HG03039 (cell line): ENCODE data around the gene NRIP3.
"Not testable (repeated sequence)": the region's sequence is repeated elsewhere in the genome, so short reads cannot be mapped to it uniquely, and the experiment has no call there.

Experiments
- ATAC-seq: cut with Tn5 transposase; IDR thresholded peaks from one replicate; pipeline ENCODE4 v1.9.1; 2021; ENCODE audit warnings: mild to moderate bottlenecking, moderate library complexity; ENCODE audit not compliant: unreplicated experiment

Gene NRIP3

DNA sequence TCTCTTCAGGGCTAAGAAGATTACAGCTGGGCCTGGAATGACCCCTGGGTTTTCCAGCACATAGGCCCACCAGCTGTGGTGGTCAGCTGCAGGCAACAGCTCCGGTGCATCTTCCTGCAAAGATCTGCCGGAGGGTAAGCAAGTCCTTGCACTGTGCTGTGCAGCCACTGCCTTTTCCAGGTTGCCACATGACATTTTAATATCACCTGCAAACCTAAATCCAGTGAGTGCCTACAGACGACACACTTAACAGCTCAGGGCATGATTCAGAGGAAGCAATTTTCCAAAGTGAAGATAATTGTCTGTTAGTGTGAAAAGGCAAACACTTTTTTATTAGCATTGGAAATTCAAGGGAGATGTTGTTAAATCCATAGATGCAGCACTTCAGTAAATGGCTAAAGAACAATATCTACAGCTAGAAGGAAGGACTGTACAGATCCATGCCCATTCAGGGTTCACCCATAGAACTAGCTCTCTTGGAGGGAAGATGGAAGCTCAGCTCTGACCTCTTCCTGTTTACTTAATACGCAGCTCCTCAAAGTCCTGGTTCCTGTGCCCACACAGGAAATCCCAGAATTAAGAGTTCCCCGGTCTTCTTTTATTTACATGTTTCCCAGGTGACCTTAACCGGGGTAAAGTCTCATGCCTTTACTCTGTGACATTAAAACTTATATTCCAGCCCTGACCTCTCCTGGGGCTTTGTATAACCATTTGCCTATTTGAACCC is 13.3 kb upstream of the NRIP3 start:
- ATAC-seq, result no peak

DNA sequence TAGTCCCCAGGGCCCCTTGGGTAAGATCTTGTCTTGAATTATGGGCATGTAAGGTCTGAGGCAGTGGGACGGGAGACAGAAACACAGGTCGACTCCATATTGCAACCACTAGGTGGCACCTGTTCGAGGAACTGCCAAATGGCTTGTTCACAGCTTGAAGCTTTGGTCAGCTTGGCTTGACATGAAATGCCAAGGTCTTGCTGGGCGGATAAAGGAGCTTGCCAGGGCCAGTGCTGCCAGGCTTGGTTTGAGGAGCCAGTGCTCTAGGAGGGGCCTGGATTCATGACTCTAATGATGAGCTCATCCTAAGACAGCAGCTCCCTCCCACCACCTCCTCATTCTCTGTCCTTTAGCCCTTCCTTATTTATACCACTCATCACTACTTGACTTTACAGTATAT is 11.9 kb upstream of the NRIP3 start:
- ATAC-seq, result no peak

DNA sequence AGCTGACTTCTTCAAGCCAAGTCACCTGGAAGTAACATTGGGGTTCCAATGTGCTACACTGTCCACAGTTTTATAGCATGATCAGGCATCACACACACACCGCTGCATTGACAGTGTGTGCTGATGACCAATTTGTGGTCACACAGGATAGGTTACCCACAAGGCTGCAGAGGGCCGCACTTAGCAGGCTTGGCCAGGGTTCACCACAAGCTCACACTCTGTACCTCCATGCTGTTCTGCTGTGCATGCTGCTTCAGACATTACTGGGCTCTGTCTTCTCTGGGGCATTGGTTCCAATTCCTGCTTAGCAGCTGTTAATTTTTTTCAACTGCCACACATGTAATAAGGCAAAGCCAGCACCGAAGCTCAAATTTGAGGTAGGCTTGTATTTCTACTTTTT is 11.0 kb upstream of the NRIP3 start:
- ATAC-seq, result no peak

DNA sequence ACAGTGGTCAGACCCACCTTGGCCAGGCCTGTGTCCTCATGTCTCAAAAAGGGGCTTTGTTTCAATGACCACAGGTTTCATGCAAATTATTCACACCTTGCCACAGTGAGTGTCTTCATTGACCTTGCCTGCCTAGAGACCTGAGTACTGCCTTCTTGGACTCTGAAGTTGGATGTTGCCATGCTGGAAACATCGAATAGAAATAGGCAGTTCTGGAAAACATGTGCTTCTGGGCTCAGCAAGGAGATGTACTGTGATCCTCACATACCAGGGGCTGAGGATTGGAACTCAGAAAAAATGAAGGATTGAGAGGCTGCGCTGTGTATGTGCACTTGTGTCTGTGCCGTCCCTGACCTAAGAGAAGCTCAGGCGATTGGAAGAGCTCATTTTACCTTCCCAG is 9.6 kb upstream of the NRIP3 start:
- ATAC-seq, result no peak

DNA sequence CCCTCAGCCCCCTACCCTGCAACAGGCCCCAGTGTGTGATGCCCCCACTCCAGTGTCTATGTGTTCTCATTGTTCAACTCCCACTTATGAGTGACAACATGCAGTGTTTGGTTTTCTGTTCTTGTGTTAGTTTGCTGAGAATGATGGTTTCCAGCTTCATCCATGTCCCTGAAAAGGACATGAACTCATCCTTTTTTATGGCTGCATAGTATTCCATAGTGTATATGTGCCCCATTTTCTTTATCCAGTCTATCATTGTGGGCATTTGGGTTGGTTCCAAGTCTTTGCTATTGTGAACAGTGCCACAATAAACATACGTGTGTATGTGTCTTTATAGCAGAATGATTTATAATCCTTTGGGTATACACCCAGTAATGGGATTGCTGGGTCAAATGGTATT is 5.7 kb upstream of the NRIP3 start:
- not testable (repeated sequence) for ATAC-seq

DNA sequence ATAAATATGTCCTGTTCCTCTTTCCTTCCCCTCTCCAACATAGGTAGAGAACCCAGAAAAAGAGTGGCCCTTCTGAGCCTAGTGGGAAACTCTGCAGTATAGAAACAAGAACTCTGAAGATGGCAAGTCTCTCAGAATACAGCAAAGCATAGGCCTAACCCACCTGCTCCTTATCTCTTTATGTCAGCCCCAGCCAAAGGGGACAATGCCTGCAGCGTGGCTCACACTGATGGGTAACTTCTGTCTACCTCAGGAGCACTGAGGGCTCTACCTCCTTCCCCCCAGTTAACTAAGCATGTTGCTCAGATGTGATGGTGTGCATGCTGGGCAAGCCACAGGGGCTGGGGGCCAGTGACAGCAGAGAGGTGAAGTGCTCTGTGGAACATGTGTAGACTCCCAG is 4.9 kb upstream of the NRIP3 start:
- no peak for ATAC-seq

DNA sequence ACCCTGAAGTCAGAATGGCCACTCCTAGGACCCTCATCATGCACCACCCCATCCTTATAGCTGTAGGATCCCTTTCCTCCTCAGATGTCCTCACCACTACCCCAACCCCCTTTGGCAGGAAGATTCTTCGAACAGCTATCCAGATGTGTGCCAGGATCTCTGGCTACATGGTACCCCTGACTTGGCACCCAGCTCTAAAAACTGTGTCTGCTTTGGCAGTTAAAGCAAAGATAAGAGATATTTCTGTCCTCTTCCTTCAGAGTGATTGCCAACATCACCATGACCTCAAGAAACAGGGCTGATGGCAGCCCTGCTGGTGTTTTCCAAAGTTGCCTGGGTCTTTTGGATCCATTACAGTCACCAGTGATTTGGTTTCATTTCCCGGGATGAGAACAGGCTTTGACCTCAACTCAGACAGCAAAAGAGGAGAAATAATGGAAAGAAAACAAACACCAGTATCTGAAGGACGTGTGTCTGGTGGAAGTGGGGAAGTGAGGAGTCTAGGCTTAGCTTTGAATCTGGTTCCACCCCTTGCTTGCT is 4.3 kb upstream of the NRIP3 start:
- no peak for ATAC-seq

DNA sequence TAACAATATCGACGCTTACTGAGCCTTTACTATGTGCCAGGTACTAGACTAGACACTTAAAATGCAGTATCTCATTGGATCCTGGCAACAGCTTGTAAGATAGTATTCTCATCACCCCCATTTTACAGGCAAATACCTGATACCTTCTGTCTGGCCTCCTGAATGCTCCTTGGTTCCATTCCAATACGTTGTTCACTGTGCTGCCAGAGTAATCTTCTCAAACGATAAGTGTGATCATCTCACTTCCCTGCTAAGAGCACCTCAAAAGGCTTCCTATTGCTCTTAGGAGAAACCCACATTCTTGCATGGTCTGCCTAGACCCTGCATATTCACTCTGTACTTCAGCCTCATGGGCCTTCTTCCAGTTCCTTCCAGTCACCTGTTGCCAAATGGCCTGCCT is 1.3 kb upstream of the NRIP3 start:
- ATAC-seq, result no peak

DNA sequence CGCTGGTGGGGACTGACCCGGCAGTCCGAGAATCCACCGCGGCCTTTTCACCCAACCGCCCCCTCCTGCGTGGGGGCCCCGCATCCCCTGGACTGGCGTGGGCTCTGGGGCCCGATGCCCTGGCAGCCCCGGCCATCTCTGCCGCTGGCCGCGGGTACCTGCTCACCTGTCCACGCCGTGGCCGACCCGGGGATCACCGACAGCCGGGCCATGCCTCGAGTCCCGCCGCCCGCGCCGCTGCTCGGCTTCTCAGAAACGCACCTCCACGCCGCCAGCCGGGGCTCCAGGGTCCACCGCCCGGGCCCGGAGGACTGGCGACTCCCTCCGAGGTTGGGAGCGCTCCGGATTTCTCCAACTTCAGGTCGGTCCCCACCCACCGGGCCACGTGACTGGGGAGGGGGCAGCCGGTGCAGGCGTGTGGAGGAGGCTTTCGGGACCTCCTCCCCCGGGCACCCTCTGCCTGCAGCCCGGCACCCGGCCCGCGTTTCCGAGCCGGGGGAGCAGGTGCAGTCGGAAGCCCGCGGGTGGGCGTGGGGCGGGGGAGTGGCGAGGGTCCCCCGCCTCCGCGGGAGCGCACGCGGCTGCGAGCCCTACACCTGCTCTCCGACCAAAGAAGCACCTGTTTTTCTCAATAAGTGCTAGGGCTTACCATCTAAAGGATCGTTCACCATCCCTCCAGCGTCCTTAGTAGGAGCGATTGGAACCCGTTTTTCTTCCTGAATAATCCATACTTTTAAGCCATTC is 554 bp upstream of the NRIP3 start:
- ATAC-seq, result no peak

DNA sequence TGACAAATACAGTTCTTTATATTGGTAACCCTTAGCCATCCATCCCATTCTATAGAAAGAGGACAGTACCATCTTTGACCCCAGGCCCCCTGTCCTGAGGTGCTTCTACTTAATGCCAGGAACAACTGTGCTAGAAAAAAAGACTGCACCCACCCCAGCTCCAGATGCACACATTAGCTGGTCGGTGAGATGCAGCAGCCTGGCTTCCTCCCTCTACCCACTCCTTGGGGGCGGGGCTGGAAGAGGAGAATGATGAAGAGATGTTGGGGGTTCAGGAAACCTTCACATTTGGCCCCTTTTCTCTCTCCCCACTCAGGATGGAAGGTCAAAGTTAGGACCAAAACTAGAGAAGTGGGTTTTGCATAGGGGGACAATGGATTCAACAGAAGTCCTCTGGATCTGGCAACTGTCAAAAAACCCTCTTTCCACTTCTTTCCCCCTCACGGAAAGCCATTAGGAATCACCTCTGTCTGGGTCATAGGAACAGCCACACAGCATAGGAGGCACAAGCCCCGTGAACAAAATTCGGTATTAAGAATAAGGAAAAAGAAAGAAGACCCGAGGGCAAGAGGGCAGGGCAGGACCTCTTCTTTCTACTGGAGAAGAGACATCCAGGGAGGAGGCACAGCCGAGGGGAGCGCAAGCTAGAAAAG is 755 bp downstream of the NRIP3 start:
- ATAC-seq, result no peak

DNA sequence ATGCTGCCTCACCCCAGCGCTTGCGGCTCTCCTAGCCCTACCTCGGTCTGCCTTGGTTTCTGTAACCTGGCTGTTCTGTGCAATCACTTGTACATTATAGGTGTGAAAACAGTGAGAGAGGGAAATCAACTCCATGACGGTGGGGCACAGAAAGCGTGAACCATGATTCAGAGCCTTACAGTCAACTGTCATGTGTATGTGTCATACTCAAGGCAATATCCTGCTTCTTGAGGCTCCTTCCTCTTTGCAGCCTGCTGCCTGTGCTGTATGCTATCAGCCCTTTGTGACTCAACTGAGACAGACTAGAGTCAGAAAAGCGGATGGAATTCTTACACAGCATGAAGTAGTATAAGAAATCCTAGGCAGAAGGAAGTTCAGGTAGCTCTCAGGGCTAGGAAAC is 2.1 kb downstream of the NRIP3 start:
- ATAC-seq, result no peak

DNA sequence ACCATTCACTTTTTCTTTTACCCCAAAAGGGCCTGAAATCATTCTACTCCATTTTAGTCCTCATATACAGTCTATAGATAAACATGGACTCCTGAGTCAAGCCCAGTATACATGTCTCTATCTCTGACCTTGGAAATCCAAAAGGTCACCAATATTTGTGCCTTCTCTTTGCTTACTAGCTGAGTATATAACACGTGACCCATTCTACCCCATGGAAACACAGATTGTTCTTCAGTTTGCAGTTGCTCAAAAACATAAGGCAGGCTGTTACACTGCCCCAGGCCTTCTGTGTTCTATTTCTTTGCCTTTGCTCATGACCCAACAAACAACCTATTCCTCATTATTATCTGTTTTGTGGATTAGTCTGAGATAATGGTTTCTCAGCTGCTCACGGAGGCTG is 5.8 kb downstream of the NRIP3 start:
- no peak for ATAC-seq

DNA sequence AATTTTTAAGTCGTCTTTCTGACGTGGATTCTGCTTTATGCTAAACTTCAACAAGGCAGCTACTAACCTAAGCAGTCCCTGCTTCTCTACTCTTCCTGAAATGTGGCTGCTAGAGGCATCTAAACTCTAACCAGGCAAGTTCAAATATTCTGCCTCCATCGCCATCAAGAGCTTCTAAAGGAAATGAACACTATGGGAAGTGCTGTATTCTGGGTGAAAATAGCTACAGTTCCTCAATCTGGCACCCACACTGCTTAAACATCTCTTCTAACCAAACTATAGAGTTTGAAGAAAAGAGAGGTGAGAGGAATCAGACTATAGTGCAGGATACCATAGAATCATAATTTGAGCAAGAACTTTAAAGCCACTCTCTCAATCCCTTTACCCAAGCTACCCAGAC is 6.3 kb downstream of the NRIP3 start:
- no peak for ATAC-seq

DNA sequence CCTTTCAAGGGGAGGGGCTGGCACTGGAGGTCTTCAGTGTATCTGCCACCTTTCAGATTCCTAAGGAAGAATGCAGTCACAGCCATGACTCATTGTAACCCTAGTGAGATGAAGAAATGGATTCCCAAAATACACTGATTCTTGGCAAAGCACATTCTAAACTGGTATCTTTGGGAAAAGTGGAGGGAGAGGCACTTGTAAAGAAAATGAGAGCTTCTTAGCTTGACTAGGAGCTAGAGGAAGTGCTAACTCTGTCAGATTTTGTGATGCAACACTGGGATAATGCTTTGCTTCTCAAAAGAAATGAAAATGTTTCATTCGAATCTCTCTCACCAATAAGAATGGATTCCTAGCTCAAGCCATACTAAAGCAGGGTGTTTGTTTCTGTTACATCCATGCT is 14.3 kb downstream of the NRIP3 start:
- ATAC-seq, result no peak

DNA sequence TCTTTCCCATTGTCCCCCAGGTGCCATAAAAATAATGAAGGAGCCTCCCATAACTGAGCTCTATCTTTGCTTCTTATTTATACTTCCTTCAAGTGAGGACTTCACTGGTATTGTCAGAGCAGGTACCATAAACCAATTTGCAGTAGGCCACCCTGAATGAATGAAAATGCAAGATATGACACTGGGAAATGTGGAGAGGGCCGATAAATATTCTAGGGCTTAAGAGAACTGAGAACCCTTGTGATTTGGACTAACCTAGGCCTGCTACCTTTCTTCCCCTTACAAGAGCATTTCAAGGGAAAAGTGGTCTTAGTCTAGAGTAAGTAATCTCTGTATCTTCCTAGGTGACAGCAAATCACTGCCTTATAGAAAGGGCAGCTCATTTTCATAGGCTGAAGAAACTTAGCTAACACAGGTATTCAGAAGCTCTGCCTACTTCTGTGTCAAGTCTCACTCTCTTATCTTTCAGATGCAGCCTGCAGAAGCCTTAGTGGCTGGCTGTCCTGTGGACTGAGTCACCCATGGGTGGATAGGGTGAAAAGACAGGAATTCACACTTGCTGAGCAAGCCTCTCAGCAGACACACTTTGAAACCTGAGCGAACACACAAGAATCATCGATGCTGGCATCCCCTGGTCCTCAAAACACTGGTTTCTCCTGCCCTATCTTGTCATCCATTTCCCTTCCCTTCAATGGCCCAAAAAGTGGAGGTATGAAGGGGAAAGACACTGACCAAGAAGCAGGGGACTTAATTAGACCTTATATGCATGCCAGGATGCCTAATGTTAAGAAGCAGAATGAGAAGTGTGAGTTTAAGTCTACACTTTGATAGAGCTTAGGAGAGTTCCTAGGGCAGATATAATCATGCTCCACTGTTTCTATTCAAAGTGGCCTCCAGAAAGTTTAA is 15.2 kb downstream of the NRIP3 start:
- no peak for ATAC-seq

DNA sequence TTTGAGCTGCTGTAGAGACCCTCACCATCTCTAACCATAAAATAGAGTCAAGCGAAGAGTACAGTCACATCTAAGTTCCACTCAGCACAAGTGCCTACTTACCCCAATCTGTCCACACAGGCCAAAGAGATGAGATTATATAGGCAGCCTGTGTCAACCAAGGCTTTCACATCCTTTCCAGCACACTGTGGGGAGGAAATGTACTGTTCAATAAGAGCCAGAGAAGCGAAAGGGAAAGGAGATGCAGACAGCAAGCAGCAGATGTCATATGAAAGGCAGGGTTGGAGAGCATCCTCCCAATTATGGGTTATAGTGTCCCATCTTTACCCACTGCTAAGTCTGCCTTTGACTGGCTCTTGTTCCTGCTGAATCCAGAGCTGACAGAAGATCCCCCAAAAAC is 16.4 kb downstream of the NRIP3 start:
- no peak for ATAC-seq

DNA sequence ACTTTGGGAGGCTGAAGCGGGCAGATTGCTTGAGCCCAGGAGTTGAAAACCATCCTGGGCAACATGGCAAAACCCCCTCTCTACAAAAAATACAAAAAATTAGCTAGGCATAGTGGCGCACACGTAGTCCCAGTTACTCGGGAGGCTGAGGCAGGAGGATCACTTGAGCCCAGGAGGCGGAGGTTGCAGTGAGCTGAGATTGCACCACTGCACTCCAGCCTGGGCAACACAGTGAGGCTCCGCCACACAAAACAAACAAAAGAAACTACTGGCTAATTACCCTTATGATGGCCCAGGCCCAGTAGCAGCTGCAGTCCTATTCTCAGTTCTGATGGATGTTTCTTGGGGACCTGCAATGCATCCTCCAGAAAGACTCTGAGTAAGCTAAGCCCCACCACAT is 17.0 kb downstream of the NRIP3 start:
- ATAC-seq, result not testable (repeated sequence)

DNA sequence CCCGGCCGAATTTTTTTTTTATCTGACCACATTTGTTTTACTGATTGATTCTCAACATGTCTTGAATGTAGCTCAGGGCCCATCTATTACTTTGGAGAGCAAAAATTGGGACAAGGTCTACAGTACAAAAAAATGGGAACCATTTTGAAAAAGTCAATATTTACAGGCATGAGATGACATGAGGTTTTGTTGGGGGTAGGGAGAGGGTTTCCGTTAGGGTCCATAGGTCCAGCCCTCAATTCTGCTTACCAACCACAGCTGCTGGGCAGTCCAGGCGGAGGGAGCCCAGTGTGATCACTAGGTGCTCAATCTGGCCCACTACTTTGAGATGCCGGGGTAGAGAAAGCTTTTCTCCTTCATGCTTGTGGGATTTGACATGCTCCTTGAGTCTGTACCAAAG is 18.3 kb downstream of the NRIP3 start:
- no peak for ATAC-seq

DNA sequence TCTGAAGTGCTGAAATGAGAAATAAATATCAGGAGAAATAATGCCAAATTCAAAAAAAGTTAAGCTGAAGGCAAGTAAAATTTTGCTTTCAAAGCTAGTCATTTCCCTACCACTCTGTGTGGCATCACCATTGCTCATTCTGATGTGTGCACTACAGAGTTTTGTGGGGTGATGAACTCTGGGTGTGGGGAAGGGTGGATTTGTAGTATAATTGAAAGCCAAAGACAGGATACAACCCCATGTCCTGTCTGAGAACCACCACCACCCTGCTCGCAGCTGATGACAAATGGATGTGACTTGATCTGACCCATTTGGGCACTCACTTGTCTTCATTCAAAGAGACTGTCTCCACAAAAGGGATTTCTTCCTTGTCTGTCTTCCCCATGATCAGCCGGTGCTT is 20.2 kb downstream of the NRIP3 start:
- no peak for ATAC-seq

DNA sequence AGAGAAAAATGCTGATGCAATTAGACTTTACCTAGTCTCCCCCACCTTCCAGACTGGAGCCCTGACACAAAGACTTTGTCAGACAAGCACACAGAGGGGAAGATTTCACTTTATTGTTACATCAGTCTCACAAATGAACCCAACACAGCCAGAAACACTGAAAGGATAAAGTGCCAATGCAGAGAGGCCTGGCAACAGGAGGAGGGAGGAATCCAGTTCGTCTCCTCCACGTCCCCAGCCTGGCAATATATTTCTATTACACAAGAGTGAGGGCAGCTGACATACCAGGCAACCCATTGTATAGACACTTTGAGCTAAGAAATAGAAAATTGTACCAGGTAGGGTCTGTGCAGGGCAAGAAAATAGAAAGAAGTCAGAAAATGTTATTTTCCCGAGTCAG is 23.3 kb downstream of the NRIP3 start:
- ATAC-seq, result no peak

DNA sequence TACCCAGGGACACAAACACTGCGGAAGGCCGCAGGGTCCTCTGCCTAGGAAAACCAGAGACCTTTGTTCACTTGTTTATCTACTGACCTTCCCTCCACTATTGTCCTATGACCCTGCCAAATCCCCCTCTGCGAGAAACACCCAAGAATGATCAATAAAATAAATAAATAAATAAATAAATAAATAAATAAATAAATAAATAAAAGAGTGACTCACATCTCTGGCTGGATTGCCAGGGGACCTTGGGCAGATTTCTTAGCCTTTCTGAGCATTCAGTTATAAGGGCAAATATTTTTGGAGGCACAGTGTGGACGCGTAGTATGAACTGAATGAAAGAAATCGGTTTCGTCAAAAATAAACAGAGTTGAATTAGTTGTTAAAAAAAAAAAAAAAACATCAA is 24.4 kb downstream of the NRIP3 start:
- ATAC-seq, result not testable (repeated sequence)
